ENCODE data around the gene RAPGEF4.

Gene RAPGEF4

GRCh38 chr2:172830482-172830881 lies 94.8 kb downstream of the RAPGEF4 start:
- DNase-seq: no peak

- no peak for DNase-seq
Observed at GRCh38 chr2:172833898-172834297, 98.3 kb downstream of the RAPGEF4 start.

GRCh38 chr2:172834881-172835280 lies 99.2 kb downstream of the RAPGEF4 start:
- DNase-seq: no peak

- DNase-seq: peak in 1 of 2 experiments; percentile 19
Observed at GRCh38 chr2:172836347-172836821, 100.7 kb downstream of the RAPGEF4 start.

- no peak for DNase-seq
Observed at GRCh38 chr2:172836827-172837226, 101.2 kb downstream of the RAPGEF4 start.

- no peak for DNase-seq
Observed at GRCh38 chr2:172839446-172839845, 103.8 kb downstream of the RAPGEF4 start.

- no peak for DNase-seq
Observed at GRCh38 chr2:172842511-172843265, 107.0 kb downstream of the RAPGEF4 start.

GRCh38 chr2:172843266-172843582 lies 107.6 kb downstream of the RAPGEF4 start:
- DNase-seq: no peak

GRCh38 chr2:172843902-172844715 lies 108.5 kb downstream of the RAPGEF4 start:
- no peak for DNase-seq

- no peak for DNase-seq
Observed at GRCh38 chr2:172845028-172845630, 109.5 kb downstream of the RAPGEF4 start.

- DNase-seq: no peak
Observed at GRCh38 chr2:172846551-172846950, 110.9 kb downstream of the RAPGEF4 start.

GRCh38 chr2:172847188-172847587 lies 111.5 kb downstream of the RAPGEF4 start:
- DNase-seq: no peak

- no peak for DNase-seq
Observed at GRCh38 chr2:172848519-172848918, 112.9 kb downstream of the RAPGEF4 start.

GRCh38 chr2:172849519-172850217 lies 114.0 kb downstream of the RAPGEF4 start:
- no peak for DNase-seq

GRCh38 chr2:172855588-172855987 lies 119.9 kb downstream of the RAPGEF4 start:
- no peak for DNase-seq

GRCh38 chr2:172856606-172857005 lies 121.0 kb downstream of the RAPGEF4 start:
- no peak for DNase-seq

GRCh38 chr2:172858473-172858745 lies 122.8 kb downstream of the RAPGEF4 start:
- no peak for DNase-seq

- no peak for DNase-seq
Observed at GRCh38 chr2:172859581-172860335, 124.1 kb downstream of the RAPGEF4 start.

GRCh38 chr2:172860336-172860707 lies 124.7 kb downstream of the RAPGEF4 start:
- no peak for DNase-seq

- no peak for DNase-seq
Observed at GRCh38 chr2:172861098-172861497, 125.5 kb downstream of the RAPGEF4 start.

GRCh38 chr2:172861656-172862476 lies 126.2 kb downstream of the RAPGEF4 start:
- no peak for DNase-seq

GRCh38 chr2:172863341-172863740 lies 127.7 kb downstream of the RAPGEF4 start:
- DNase-seq: no peak
